Kidney (tissue), 14 donors: Measurements from ENCODE around the gene PGLYRP3. TPM values are rescaled to one million over a fixed set of nuclear protein-coding genes. Genes with fewer than 3 reads are reported as not detected.

Experiments used
- DNase-seq, 5 donors: peaks; one replicate each; pipeline ENCODE4 v3.0.0-alpha.2; 2013 to 2020
- FAIRE-seq: peaks from 2 replicates; lab custom pipeline; 2012; peaks lifted over from hg19 to GRCh38; lab: Jason Lieb, UNC
- H3K27ac ChIP-seq, 2 donors: one replicate each; pipeline ENCODE4 v1.7.0; 2013; ENCODE audit warnings: low read depth in 2 of 2, low read length in 2 of 2, inconsistent platforms in 1 of 2
- H3K27me3 ChIP-seq: one replicate; pipeline ENCODE4 v1.7.1; 2013; ENCODE audit warnings: low read length, inconsistent platforms; ENCODE audit not compliant: control insufficient read depth, insufficient read depth
- H3K36me3 ChIP-seq, 3 donors: one replicate each; pipeline versions ENCODE4 v1.7.0 to v1.7.1; 2013; ENCODE audit warnings: low read length in 3 of 3, control low read depth in 1 of 3, inconsistent platforms in 1 of 3; ENCODE audit not compliant: insufficient read depth in 3 of 3, control insufficient read depth in 2 of 3
- H3K4me1 ChIP-seq, 3 donors: one replicate each; pipeline versions ENCODE4 v1.7.0 to v1.7.1; 2013; ENCODE audit warnings: low read length in 3 of 3, inconsistent platforms in 1 of 3, low read depth in 1 of 3; ENCODE audit not compliant: control insufficient read depth in 2 of 3, insufficient read depth in 2 of 3
- H3K4me3 ChIP-seq, 3 donors: one replicate each; pipeline versions ENCODE4 v1.7.0 to v1.8.1; 2013; ENCODE audit warnings: low read length in 3 of 3, control low read depth in 1 of 3, inconsistent platforms in 1 of 3
- H3K9ac ChIP-seq, 3 donors: one replicate each; pipeline versions ENCODE4 v1.7.0 to v1.7.1; 2013; ENCODE audit warnings: low read length in 3 of 3, control low read depth in 1 of 3, inconsistent platforms in 1 of 3
- H3K9me3 ChIP-seq, 3 donors: one replicate each; pipeline versions ENCODE4 v1.7.0 to v1.7.1; 2013; ENCODE audit warnings: low read length in 3 of 3, control low read depth in 1 of 3, inconsistent platforms in 1 of 3; ENCODE audit not compliant: control insufficient read depth in 2 of 3, insufficient read depth in 1 of 3
- intact Hi-C: fragments of 100-400 bp; cut with DNase I; formaldehyde crosslinking; loops from one replicate; pipeline ENCODE4 v1.11.1; 2022
- polyA plus RNA-seq: library from polyadenylated mRNA; stranded (reverse); fragments of 350-450 nt; fragmentation: Illumina TruSeq; extraction: RNeasy Lipid Tissue Mini Kit (QIAGEN cat#74804); gene quantifications from one replicate; pipeline ENCODE4 v1.2.3, GENCODE V29; 2014; ENCODE audit warnings: low read depth, low replicate concordance; ENCODE audit not compliant: insufficient read depth
- total RNA-seq: library from RNA; stranded (reverse); fragmentation: NEBNext Ultra II Directional; extraction: Animal tissue kit (Norgen Biotek cat#: 25700); gene quantifications from one replicate; pipeline ENCODE4 v1.2.1, GENCODE V29; 2021
- TF ChIP-seq, protein P1 (sequence below): IDR thresholded peaks from 3 replicates; pipeline ENCODE4 v1.5.1; 2012; ENCODE audit warnings: mild to moderate bottlenecking, moderate library complexity, borderline replicate concordance; ENCODE audit not compliant: insufficient read depth; ENCODE audit errors: extremely low read depth
- donor health status: control.
- donor health status: control.
- donor health status: control.
- donor health status: control.
- donor health status: control.
- donor health status: DM: yes; HTN: yes; CAD: no.
- donor health status: Normal renal cell carcinoma (clear cell type).

The PGLYRP3 gene
- total and polyA plus RNA-seq, 2 donors from 2014 or later = not detected

DNA sequence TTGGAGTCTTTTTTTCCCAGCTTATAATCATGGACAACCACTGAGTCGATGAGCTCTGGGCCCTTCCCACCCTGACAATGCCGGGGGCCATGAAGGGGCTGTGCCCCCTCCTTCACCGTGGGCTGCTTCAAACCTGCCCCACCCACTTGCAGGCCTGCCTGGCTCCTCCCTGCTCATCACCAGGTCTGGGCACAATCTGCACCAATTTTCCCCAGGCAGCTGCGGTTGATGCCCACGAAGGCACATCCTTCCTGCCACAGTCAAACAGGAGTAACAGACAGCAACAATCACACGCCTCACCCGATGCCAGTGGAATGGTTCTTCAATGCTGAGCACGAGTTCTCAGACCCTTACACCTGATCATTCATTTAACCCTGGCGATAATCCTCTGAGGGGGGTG is 18.9 kb downstream of the PGLYRP3 start:
- H3K9me3 ChIP-seq = no peaks in the 10 kb centered on the region
- no peak for DNase-seq
- H3K9ac ChIP-seq = no peak overlapping the region
- H3K36me3 ChIP-seq = no peaks in the 10 kb centered on the region
- no peak overlapping the region for H3K27ac ChIP-seq
- H3K4me1 ChIP-seq = no peaks in the 10 kb centered on the region
- FAIRE-seq = no peak
- no peak overlapping the region for H3K4me3 ChIP-seq
- intact Hi-C loops = no loop called here
- H3K27me3 ChIP-seq = no peaks in the 10 kb centered on the region
- TF ChIP-seq, protein P1, sequence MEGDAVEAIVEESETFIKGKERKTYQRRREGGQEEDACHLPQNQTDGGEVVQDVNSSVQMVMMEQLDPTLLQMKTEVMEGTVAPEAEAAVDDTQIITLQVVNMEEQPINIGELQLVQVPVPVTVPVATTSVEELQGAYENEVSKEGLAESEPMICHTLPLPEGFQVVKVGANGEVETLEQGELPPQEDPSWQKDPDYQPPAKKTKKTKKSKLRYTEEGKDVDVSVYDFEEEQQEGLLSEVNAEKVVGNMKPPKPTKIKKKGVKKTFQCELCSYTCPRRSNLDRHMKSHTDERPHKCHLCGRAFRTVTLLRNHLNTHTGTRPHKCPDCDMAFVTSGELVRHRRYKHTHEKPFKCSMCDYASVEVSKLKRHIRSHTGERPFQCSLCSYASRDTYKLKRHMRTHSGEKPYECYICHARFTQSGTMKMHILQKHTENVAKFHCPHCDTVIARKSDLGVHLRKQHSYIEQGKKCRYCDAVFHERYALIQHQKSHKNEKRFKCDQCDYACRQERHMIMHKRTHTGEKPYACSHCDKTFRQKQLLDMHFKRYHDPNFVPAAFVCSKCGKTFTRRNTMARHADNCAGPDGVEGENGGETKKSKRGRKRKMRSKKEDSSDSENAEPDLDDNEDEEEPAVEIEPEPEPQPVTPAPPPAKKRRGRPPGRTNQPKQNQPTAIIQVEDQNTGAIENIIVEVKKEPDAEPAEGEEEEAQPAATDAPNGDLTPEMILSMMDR = no peak

DNA sequence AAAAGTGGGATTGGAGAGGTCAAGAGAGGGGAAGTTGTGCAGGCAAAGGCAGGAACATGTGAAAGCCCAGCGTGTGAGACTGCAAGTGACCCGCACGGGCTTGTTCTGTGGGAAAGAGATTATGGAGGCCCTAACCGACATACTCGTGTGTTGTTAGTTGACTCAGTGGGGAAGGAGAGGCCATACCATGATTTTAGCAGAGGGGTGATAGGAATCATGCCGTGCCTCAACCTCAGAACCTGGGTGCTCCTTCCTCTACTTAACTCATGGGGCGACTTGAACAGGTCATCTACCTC is 19.3 kb downstream of the PGLYRP3 start:
- H3K4me1 ChIP-seq = no peaks in the 10 kb centered on the region
- no peak for DNase-seq
- no peak overlapping the region for H3K9ac ChIP-seq
- H3K4me3 ChIP-seq = no peak overlapping the region
- H3K27ac ChIP-seq = no peak overlapping the region
- H3K27me3 ChIP-seq = no peaks in the 10 kb centered on the region
- TF ChIP-seq, protein P1 = no peak
- H3K9me3 ChIP-seq = no peaks in the 10 kb centered on the region
- no peaks in the 10 kb centered on the region for H3K36me3 ChIP-seq
- FAIRE-seq = no peak
- intact Hi-C loops = no loop called here

DNA sequence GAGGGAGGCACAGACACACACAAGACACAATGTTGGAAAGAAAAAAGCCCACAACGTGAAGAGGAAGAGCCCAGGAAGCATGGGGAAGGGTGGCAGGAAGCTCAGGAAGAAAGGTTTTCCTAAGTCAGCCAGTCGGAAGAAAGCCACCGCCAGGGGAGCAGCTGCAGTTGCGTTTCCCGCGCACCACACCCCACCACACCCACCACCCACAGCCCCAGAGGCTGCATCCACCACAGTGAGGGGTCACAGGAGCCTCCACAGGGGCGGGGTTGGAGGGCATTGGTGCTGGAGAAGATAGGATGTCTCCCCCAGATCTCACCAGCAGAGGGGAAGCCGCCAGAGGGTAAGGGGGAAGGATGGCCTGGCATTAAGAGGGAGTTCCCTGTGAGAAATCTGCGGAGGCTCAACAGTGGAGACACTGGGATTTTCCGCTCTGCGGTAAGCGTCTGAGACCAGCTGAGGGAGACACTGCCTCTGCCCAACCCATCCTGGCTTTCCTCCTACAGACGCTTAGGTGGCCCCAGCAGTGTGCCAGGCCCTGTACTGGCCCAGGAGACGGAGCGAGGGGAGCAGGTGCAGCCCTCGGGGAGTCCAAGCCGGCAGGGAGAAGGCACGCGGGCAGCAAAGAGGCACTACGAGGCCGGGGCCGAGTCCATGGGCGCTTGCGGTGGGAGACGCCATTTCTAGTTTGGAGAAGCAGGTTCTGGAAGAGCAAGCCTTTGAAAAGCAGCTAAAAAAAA is 19.8 kb downstream of the PGLYRP3 start:
- TF ChIP-seq, protein P1 = no peak
- Histone ChIP-seq H3K9me3 (no peaks in the 10 kb centered on the region), H3K27ac (no peak overlapping the region), H3K36me3 (no peaks in the 10 kb centered on the region), H3K27me3 (no peaks in the 10 kb centered on the region), H3K9ac (no peak overlapping the region), H3K4me3 (no peak overlapping the region), H3K4me1 (no peaks in the 10 kb centered on the region)
- FAIRE-seq (no peak), DNase-seq (no peak)
- intact Hi-C loops = no loop called here

DNA sequence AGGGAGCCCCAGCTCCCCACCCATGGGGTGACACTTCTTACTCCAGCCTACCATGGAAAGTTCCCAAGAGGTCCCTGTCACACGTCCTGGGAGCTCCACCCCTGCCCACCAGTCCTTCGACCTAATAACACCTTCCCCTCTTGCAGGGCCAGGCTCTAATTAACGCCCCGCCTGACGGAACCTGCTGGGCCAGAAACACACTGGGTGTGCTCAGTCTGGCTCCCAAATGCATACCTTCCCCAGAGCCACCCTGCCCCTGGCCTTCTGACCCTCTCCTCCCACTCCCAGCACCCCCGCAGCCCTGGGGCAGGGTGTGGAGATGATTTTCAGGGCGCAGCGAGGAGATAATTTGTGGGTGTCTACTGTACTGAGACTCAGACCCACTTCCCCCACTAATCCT is 20.6 kb downstream of the PGLYRP3 start:
- TF ChIP-seq, protein P1 = no peak
- intact Hi-C loops = no loop called here
- FAIRE-seq (no peak), DNase-seq (no peak)
- H3K4me3 ChIP-seq = no peak overlapping the region
- H3K4me1 ChIP-seq = no peaks in the 10 kb centered on the region
- H3K9me3 ChIP-seq = no peaks in the 10 kb centered on the region
- H3K27ac ChIP-seq = no peak overlapping the region
- H3K27me3 ChIP-seq = no peaks in the 10 kb centered on the region
- H3K9ac ChIP-seq = no peak overlapping the region
- no peaks in the 10 kb centered on the region for H3K36me3 ChIP-seq
